HG02759 (cell line): Measurements from ENCODE around the gene FBXO3.
"Not testable (repeated sequence)": the region's sequence is repeated elsewhere in the genome, so short reads cannot be mapped to it uniquely, and the experiment has no call there.

Source experiments
- ATAC-seq: cut with Tn5 transposase; IDR thresholded peaks from one replicate; pipeline ENCODE4 v1.9.1; 2021; ENCODE audit warnings: mild to moderate bottlenecking, moderate library complexity; ENCODE audit not compliant: unreplicated experiment

FBXO3 gene

GRCh38 chr11:33730716-33731115 is 43.6 kb downstream of the FBXO3 start:
- ATAC-seq, result no peak

DNA sequence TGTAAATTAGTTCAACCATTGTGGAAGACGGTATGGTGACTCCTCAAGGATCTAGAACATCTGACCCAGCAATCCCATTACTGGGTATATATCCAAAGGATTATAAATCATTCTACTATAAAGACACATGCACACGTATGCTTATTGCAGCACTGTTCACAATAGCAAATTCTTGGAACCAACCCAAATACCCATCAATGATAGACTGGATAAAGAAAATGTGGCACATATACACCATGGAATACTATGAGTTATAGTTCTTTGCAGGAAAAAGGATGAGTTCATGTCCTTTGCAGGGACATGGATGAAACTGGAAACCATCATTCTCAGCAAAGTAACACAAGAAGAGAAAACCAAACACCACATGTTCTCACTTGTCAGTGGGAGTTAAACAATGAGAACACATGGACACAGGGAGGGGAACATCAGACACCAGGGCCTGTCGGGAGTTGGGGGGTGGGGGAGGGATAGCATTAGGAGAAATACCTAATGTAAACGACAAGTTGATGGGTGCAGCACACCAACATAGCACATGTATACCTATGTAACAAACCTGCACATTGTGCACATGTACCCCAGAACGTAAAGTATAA is 45.2 kb downstream of the FBXO3 start:
- ATAC-seq, result not testable (repeated sequence)

- not testable (repeated sequence) for ATAC-seq
Measured at GRCh38 chr11:33727539-33727938, 46.8 kb downstream of the FBXO3 start.

GRCh38 chr11:33725496-33725895 is 48.8 kb downstream of the FBXO3 start:
- ATAC-seq, result no peak

GRCh38 chr11:33724644-33725035 is 49.7 kb downstream of the FBXO3 start:
- ATAC-seq, result peak; percentile 33

DNA sequence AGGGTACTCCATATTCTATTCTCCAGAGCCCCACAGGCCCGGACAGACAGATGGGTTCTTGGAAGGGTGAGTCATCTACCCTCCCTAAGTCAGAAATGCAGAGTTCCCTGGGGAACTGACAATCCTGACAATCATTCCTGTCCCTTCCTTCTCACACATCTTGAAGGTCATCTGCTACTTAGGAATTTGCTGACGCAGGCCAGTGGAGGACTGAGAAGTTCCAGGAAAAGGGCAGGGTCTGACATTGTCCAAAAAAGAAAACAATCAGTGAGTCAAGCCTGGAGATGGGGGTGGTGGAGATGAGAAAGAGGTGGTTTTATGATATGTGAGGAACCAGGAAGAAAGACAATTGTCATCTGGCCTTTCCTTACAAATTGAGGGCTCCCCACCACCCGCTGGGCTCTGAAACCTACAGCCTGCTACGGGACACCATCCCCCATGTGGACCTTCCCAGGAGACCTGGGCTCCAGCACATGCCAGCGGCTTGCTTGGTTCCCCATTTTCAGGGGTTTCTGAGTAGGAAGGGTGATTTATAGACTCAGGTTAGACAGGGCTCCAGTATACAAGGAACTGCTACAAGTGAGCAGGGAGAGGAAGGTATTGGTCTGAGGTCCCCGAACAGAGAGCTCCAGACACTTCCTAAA is 51.0 kb downstream of the FBXO3 start:
- no peak for ATAC-seq

DNA sequence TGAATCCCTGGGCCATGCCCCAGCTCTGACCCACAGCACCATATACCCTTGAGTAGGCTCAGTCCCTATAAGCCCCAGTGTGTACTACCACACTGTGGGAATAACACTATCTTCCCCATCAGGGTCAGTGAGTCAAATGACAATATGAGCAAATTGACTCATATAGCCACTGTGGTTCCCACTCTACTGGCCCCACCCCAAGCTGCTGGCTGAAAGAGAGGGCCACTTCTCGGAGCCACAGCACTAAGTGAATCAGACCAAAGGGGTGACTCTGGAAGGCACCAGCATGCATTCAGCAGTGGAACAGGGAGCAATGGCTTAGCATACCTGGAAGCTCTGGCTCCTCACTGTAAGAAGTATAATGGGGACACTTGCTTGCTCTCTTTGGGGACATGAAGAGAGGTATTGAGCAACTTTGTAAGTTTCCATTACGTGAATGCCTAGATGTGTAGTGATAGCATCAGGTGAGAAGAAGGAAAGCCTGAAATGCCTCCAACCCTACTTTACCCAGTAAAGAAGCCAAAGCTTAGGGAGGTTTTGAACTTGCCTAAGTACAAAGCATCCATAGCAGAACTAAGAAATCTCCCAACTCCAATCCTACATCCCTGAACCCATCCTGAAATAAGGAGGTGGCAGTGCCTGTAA is 51.6 kb downstream of the FBXO3 start:
- ATAC-seq, result peak; percentile 92

GRCh38 chr11:33721984-33722383 is 52.3 kb downstream of the FBXO3 start:
- ATAC-seq, result no peak

DNA sequence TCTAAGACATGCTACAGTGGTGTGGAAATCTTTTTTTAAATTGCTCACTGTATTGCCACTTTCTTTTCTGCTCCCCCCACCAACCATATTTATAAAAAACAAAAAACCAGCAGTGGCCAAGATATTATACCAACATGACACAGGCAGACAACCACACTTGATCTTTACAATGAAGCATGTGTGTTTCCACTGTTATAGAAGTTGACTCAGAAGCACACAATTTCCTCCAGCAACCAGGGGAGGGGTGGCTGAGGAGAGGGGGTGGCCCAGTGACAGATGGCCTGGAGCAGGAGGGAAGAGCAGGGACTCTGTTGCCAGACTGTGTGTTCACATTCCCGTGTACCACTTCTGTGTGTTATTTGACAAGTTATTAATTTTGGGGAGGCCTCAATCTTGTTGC is 52.9 kb downstream of the FBXO3 start:
- no peak for ATAC-seq

DNA sequence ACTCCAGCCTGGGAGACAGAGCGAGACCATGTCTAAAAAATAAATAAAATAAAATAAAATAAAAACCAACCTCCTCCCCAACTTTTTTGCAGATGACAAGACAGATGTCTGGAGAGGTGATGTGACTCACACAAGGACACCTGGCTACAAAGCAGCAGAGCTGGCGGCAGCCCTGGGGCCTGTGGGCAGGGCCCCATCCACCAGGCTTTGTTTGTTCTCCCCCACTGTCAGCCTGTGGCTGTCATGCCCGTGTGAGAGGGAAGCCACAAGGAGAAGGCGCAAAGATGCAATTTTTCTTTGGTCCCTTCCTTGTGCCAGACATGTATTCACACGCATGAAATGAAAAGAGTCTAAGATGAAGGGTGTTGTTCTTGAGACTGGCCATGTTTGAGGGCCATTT is 54.7 kb downstream of the FBXO3 start:
- no peak for ATAC-seq

DNA sequence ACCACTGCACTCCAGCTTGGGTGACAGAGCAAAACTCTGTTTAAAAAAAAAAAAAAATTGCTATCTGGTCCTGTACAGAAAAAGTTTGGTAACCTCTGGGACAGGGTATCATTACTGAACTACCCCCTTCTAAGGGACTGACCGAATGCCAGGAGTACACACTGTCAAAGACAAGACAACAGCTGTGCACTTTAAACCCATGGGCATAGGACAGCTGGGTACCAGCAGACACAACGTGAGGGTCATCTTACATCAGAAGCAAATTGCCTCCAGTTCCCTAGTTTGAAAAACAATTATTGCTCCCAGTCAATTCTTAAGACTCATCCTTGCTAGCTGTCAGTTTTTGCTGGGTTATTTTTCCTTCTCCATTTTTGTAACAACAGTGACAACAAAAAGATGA is 55.9 kb downstream of the FBXO3 start:
- ATAC-seq, result no peak

DNA sequence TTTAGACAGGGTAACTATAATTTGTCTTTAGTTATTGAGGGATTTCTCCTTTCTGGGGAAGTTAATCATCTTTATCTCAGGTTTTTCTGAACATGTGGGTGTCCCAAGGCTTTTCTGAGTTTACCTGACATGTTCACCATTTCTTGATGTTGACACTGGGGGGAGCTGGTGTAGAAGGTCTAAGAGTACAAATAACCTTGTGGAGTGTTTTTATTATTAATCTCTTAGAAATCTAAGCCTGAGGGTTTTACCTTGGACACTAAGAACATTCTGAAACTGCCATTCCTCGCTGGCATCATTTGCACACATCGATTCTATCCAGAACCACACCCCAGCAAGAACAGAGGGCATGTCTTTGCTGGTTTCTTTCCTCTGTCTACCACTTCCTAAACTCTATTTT is 58.1 kb downstream of the FBXO3 start:
- no peak for ATAC-seq

DNA sequence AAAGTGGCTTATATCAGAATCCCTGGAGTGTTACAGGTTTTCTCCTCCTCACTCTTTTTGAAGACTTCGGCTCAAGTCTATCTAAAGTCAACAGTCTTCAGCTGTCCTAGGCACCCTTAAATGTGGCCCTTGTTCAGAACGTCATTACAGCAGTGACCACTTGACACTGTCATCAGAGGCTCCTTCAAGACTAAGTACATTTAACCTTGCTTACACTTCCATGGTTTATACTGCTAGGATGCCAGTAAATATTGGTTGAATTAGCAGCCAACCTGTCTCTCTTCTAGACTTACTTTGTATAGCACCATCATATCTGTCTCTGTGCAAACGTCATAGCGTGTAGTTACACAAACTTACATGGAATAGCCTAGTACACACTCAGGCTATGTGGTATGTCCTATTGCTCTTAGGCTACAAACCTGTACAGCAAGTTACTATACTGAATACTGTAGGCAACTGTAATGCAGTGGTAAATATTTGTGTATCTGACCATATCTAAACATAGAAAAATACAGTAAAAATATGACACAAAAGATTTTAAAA is 60.4 kb downstream of the FBXO3 start:
- no peak for ATAC-seq

GRCh38 chr11:33713151-33713855 is 61.0 kb downstream of the FBXO3 start:
- no peak for ATAC-seq

DNA sequence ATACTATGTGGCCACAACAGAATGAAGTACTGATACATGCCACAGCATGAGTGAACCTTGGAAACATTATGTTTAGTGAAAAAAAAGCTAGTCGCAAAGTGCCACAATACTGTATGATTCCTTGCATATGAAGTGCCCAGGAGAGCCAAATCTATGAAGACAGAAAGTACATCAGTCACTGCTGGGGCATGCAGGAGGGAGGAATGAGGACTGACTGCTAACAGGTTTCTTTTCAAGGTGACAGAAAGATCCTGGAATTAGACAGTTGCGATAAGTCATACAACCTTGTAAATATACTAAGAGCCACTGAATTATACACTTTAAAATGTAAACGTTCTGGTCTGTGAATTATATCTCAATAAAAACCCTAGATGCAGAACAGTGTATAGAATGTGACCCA is 61.9 kb downstream of the FBXO3 start:
- no peak for ATAC-seq

DNA sequence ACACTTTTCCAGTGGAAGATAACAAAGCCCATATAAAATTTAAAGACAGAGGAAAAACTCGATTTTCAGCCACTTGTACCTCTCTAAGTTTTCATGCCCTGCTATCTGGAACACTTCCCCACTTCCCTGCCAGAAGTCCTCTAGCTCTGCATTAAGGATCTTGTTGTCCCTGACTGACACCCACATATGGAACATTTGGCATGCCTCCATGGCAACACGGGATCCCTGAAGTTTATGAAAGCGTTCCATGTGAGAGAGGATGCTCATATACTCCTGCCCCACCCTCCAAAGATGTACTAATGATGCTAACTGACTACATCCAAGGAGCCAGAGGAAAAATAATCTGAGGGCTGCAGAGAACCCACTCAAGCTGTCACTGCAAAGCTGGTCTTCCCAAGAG is 64.9 kb downstream of the FBXO3 start:
- no peak for ATAC-seq

DNA sequence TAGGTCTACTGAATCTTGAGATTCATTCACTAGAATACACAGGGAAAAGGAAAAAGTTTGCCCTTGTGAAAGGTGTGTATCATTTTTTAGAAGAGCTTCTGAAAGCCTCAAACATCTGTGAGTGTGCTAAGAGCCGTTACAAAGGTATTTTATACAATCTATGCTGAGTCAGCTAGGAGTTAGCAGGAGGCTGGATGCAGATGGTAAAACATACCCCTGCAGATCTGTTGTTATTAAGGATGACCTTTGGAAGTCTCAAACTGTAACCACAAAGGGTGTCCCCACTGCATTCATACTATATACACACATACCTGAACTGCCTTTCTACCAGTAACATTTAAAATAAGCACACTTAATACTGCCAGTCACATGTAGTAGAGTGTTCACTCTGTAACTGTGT is 65.3 kb downstream of the FBXO3 start:
- no peak for ATAC-seq

DNA sequence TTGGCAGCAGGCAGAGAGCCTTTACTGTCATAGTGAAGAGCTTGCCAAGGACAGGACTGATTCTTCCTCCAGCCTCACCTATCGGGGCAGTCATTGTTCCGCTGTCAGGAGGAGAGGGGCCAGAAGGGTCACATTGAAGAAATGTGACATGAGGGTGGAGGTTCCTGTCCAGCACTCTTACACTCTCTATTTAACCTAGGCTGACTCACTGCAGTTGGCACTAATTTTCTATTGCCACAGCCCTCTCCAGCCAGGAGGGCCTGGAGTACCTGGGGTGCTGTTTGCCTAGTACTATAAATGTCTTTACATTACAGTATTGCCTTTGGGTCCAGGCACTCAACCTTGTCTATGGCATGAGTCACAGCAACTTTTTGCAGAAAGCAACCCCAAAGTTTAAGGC is 66.5 kb downstream of the FBXO3 start:
- ATAC-seq, result not testable (repeated sequence)

DNA sequence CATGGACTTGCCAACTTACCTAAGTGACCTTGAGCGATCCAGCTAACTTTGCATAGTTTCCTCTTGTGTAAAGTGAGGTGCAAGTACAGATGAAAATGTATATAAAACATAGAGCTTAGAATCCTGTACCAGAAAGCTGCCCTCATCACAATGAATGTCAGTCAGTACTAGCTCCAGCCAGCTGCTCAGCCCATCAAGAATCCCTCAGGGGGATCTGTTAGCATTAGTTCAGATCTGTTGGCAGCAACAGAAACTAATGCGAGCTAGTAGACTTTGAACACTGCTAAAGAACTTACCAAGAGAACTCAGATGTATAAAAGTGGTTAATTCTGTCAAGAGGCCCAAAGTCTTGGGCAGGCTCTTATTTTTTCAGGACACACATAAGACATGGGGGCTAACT is 67.4 kb downstream of the FBXO3 start:
- ATAC-seq, result no peak

- ATAC-seq, result no peak
Measured at GRCh38 chr11:33706546-33706945, 67.8 kb downstream of the FBXO3 start.

DNA sequence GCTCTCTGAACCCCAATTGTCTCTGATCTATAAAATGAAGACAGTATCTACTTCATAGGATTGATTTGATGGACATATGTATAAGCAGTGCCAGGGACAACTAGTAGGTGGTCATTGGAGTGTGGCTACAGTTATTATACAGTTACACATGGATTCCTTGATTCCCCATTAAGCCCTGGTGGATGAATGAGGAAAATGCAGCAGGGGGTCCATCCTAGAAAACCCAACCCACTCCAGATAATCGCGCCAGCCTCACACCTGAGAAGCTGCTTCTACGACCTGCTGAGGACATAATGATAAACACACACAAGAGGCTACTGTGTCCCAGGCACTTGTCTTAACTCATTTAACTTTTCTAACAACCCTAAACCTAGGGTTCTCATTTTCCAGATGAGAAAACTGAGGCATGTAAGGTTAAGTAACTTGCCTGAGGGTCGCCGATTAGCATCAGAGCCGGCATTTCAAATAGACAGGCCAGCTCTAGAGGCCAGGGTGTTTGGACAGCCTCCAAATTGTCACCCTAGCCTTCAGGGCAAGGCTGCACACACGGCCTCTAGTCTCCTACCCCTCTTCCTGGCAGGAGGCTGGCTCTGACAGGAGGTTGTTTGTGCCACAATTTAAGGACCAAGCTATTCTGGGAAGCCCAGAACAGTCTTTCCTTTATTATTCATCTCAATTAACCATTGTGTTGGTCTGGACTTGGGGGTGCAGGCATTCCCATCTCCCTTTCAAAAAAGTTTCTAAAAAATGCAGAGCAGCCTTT is 69.9 kb downstream of the FBXO3 start:
- ATAC-seq, result no peak
